K562 (cell line): ENCODE measurements around the gene MTHFR. TPM values are rescaled to one million over a fixed set of nuclear protein-coding genes. Genes with fewer than 3 reads are reported as not detected.
A peak's percentile ranks its signal among the peaks of the same experiment; 100 is the strongest.

Source experiments
- BRD9 ChIP-seq: fragments of 450-650 bp; IDR thresholded peaks from 2 replicates; pipeline ENCODE4 v1.6.1; 2018; ENCODE audit warnings: low read depth; ENCODE audit not compliant: partially characterized antibody
- CHD2 ChIP-seq: IDR thresholded peaks from 2 replicates; pipeline ENCODE4 v1.6.1; 2011; ENCODE audit warnings: low read depth, low read length
- CREB1 ChIP-seq, 2 experiments: sonication (generic) in 1 of 2; formaldehyde crosslinking in 1 of 2; IDR thresholded peaks; 2 replicates each; pipeline versions ENCODE4 v1.6.1 to v1.8.0; 2012 to 2022; ENCODE audit warnings: inconsistent platforms in 1 of 2, mild to moderate bottlenecking in 1 of 2, missing genetic modification reagents in 1 of 2, moderate library complexity in 1 of 2
- CREB3L1 ChIP-seq: fragments of 450-650 bp; IDR thresholded peaks from 2 replicates; pipeline ENCODE4 v1.6.1; 2014; ENCODE audit warnings: low read depth, mild to moderate bottlenecking, moderate library complexity, borderline replicate concordance
- E2F1 ChIP-seq: sonication (generic); formaldehyde crosslinking; IDR thresholded peaks from 2 replicates; pipeline ENCODE4 v1.8.1; 2023; ENCODE audit warnings: mild to moderate bottlenecking, missing genetic modification reagents, moderate library complexity
- ELF4 ChIP-seq: fragments of 450-650 bp; formaldehyde crosslinking; IDR thresholded peaks from 2 replicates; pipeline ENCODE4 v1.4.0; 2022; ENCODE audit warnings: missing genetic modification characterization
- HLTF ChIP-seq: fragments of 450-650 bp; IDR thresholded peaks from 2 replicates; pipeline ENCODE4 v1.6.1; 2016
- KAT7 ChIP-seq: sonication (generic); formaldehyde crosslinking; IDR thresholded peaks from 2 replicates; pipeline ENCODE4 v1.8.0; 2022; ENCODE audit warnings: missing genetic modification reagents, mild to moderate bottlenecking, borderline replicate concordance
- KLF1 ChIP-seq: fragments of 450-650 bp; IDR thresholded peaks from 2 replicates; pipeline ENCODE4 v1.6.1; 2016; ENCODE audit warnings: missing genetic modification characterization, missing compliant biosample characterization
- NKRF ChIP-seq: fragments of 450-650 bp; IDR thresholded peaks from 2 replicates; pipeline ENCODE4 v1.6.1; 2016; ENCODE audit warnings: borderline replicate concordance
- NR2C2 ChIP-seq, 2 experiments: fragments of 200-800 bp in 1 of 2; sonication (Bioruptor generic) in 1 of 2; sonication (generic) in 1 of 2; formaldehyde crosslinking in 1 of 2; IDR thresholded peaks; 2 replicates each; pipeline versions ENCODE4 v1.6.1 to v1.8.0; 2016 to 2022; ENCODE audit warnings: mild to moderate bottlenecking in 1 of 2, missing compliant biosample characterization in 1 of 2, missing genetic modification characterization in 1 of 2, missing genetic modification reagents in 1 of 2
- POLR2AphosphoS5 ChIP-seq: IDR thresholded peaks from 2 replicates; pipeline ENCODE4 v1.6.1; 2011; ENCODE audit warnings: mild to moderate bottlenecking, low read depth, low read length, moderate library complexity; ENCODE audit not compliant: control insufficient read depth, insufficient read depth
- POLR3G ChIP-seq: IDR thresholded peaks from 2 replicates; pipeline ENCODE4 v1.6.1; 2011; ENCODE audit not compliant: insufficient read length, insufficient replicate concordance; ENCODE audit errors: extremely low read depth
- RBM22 ChIP-seq: fragments of 200-400 bp; formaldehyde crosslinking; IDR thresholded peaks from 2 replicates; pipeline ENCODE4 v1.6.1; 2018; ENCODE audit warnings: low read length, low read depth; ENCODE audit not compliant: poor library complexity, severe bottlenecking
- TAF1 ChIP-seq: IDR thresholded peaks from 2 replicates; pipeline ENCODE4 v1.6.1; 2011; ENCODE audit warnings: mild to moderate bottlenecking, low read length, moderate library complexity; ENCODE audit not compliant: insufficient read depth, control insufficient read depth, severe bottlenecking; ENCODE audit errors: extremely low read depth
- TAL1 ChIP-seq: fragments of 450-650 bp; IDR thresholded peaks from 2 replicates; pipeline ENCODE4 v1.6.1; 2016; ENCODE audit warnings: mild to moderate bottlenecking
- TCF7 ChIP-seq: sonication (generic); IDR thresholded peaks from 2 replicates; pipeline ENCODE4 v1.6.1; 2016; ENCODE audit warnings: antibody characterized with exemption, borderline replicate concordance
- ZBTB5 ChIP-seq: fragments of 450-650 bp; IDR thresholded peaks from 2 replicates; pipeline ENCODE4 v1.6.1; 2017; ENCODE audit warnings: antibody characterized with exemption
- ZNF165 ChIP-seq: fragments of 250-450 bp; sonication (Bioruptor Pico); IDR thresholded peaks from 2 replicates; pipeline ENCODE4 v1.4.0; 2020; ENCODE audit warnings: borderline replicate concordance
- polyA plus RNA-seq, 8 experiments: library from polyadenylated mRNA; depleted of rRNA in 4 of 8; stranded (reverse) in 5 of 8; unstranded in 3 of 8; fragments of >200 nt; fragmentation: Nextera tagmentation in 2 of 8; fragmentation: Illumina TruSeq in 1 of 8; extraction: Ambion mirVana in 2 of 8; extraction: Trizol in 1 of 8; gene quantifications; 2 replicates each; pipeline versions ENCODE4 v1.2.1 to v1.2.3, GENCODE V29; 2011 to 2014; ENCODE audit warnings: inconsistent platforms in 1 of 8, missing spikeins in 1 of 8
- total RNA-seq, 7 experiments: library from RNA; depleted of rRNA in 6 of 7; stranded (reverse); fragments of >200 nt in 6 of 7; fragmentation: Illumina TruSeq in 2 of 7; extraction: Trizol in 2 of 7; gene quantifications; 2 replicates each; pipeline versions ENCODE4 v1.2.1 to v1.2.3, GENCODE V29; 2011 to 2021; ENCODE audit warnings: low replicate concordance in 1 of 7

The MTHFR gene
- total and polyA plus RNA-seq, 9 of the 15 experiments (the other 6 are each of a cell fraction or from before 2014, with no cell fraction given): 5.0 to 104 (median 62.6) TPM

GRCh38 chr1:11805422-11806306, at the start of gene MTHFR, which contains the start of gene CLCN6 (continued):
- TF ChIP-seq CREB1 (IDR thresholded peaks at IDR 0.05): peak; percentile 91
- TF ChIP-seq CREB1 (CRISPR knock-in tag; IDR thresholded peaks at IDR 0.05): peak; percentile 92
- TF ChIP-seq KAT7: peak; percentile 96
- no peak for TF ChIP-seq NR2C2 (CRISPR knock-in tag; IDR thresholded peaks at IDR 0.05)
- peak; percentile 83; the same call in 1 of the 2 replicates for TF ChIP-seq NR2C2 (tag; IDR thresholded peaks at IDR 0.05)
- peak; percentile 100 for TF ChIP-seq NKRF
- no peak; the same call in 1 of the 2 replicates for TF ChIP-seq ELF4 (CRISPR knock-in tag)
- peak; percentile 81; the same call in 1 of the 2 replicates for TF ChIP-seq TCF7
- peak; percentile 94 for TF ChIP-seq KLF1 (tag)
- TF ChIP-seq RBM22: peak; percentile 73
- TF ChIP-seq E2F1 (CRISPR knock-in tag): peak; percentile 50; the same call in 1 of the 2 replicates
- TF ChIP-seq CREB3L1: 0 out of 2 replicates have a peak, but pooled peaks have one; percentile 43
- TF ChIP-seq POLR3G: no peak
- TF ChIP-seq CHD2: peak; percentile 54
- TF ChIP-seq TAL1: peak; percentile 40; the same call in 1 of the 2 replicates
- 0 out of 2 replicates have a peak, but pooled peaks have one; percentile 79 for TF ChIP-seq ZNF165 (CRISPR knock-in tag)
- peak; percentile 92 for TF ChIP-seq POLR2AphosphoS5
- no peak; the same call in 1 of the 2 replicates for TF ChIP-seq ZBTB5
- peak; percentile 40 for TF ChIP-seq BRD9
- peak; percentile 81; the same call in 1 of the 2 replicates for TF ChIP-seq HLTF
- TF ChIP-seq TAF1: peak; percentile 94
